Measurements from ENCODE around the gene SOHLH1. TPM values are rescaled to one million over a fixed set of nuclear protein-coding genes. Genes with fewer than 3 reads are reported as not detected.

The SOHLH1 gene
- total and polyA plus RNA-seq, 2 of the 4 experiments (the other 2 are of a cell fraction), result not detected

DNA sequence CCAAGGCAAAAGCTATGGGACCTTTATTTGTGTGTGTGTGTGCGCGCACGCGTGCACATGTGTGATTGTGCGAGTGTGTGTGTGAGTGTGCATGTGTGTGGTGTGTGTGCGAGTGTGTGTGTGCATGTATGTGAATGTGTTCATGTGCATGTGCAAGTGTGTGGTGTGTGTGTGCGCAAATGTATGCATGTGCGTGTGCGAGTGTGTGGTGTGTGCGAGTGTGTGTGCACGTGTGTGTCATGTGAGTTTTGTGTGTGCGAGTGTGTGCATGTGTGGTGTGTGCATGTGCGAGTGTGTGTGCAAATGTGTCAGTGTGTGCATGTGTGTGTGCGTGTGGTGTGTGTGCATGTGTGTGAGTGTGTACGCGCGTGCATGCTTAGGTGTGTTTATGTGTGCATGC lies 48.9 kb downstream of the SOHLH1 start:
- no peak overlapping the region for H3K18ac ChIP-seq (ENCODE audit: low read depth, low read length)
- ATAC-seq (ENCODE audit: low read depth), result no peak
- no peak overlapping the region for H3K27ac ChIP-seq (ENCODE audit: insufficient read depth, low read length)
- no peaks in the 10 kb centered on the region for H3K36me3 ChIP-seq (ENCODE audit: control insufficient read depth, insufficient read depth, low read length)
- no peak overlapping the region for H3K56ac ChIP-seq (ENCODE audit: extremely low read depth, insufficient read depth, low read length)
- H3K9me1 ChIP-seq (ENCODE audit: insufficient read depth, low read length), result no peaks in the 10 kb centered on the region
- intact Hi-C loops (cut with micrococcal nuclease) (no loop called here), dilution Hi-C loops (cut with HindIII; ENCODE audit: low sequenced_read_pairs, unreplicated experiment) (no loop called here), in situ Hi-C loops (cut with MboI; ENCODE audit: low sequenced_read_pairs) (no loop called here)
- POLR2A ChIA-PET (ENCODE audit: unreplicated experiment), result no interaction called here
- TF ChIP-seq, protein P1, sequence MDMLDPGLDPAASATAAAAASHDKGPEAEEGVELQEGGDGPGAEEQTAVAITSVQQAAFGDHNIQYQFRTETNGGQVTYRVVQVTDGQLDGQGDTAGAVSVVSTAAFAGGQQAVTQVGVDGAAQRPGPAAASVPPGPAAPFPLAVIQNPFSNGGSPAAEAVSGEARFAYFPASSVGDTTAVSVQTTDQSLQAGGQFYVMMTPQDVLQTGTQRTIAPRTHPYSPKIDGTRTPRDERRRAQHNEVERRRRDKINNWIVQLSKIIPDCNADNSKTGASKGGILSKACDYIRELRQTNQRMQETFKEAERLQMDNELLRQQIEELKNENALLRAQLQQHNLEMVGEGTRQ (IDR thresholded peaks at IDR 0.05; ENCODE audit: low read depth, low read length), result no peak
- no peak for TF ChIP-seq MAZ (IDR thresholded peaks at IDR 0.05; ENCODE audit: borderline replicate concordance, low read depth, low read length)
- TF ChIP-seq, protein P2, sequence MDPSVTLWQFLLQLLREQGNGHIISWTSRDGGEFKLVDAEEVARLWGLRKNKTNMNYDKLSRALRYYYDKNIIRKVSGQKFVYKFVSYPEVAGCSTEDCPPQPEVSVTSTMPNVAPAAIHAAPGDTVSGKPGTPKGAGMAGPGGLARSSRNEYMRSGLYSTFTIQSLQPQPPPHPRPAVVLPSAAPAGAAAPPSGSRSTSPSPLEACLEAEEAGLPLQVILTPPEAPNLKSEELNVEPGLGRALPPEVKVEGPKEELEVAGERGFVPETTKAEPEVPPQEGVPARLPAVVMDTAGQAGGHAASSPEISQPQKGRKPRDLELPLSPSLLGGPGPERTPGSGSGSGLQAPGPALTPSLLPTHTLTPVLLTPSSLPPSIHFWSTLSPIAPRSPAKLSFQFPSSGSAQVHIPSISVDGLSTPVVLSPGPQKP (IDR thresholded peaks at IDR 0.05; ENCODE audit: borderline replicate concordance, low read depth, low read length), result no peak
- TF ChIP-seq BHLHE40 (IDR thresholded peaks at IDR 0.05; ENCODE audit: low read depth, low read length), result no peak
- no peak for TF ChIP-seq CHD1 (IDR thresholded peaks at IDR 0.05; ENCODE audit: low read depth, low read length)
- no peak for TF ChIP-seq MXI1 (IDR thresholded peaks at IDR 0.05; ENCODE audit: borderline replicate concordance, low read depth, low read length)
- no peak for DNase-seq
- no peak overlapping the region for H2BK20ac ChIP-seq (ENCODE audit: low read depth, low read length)
- H3K4ac ChIP-seq (ENCODE audit: low read depth, low read length), result no peak overlapping the region
- H3K9me3 ChIP-seq (ENCODE audit: control insufficient read depth, insufficient read depth, low read length), result peaks cover 19% of the 10 kb centered on the region
- no peaks in the 10 kb centered on the region for H3K79me1 ChIP-seq (ENCODE audit: low read depth in 1 of 2, low read length in 2 of 2)
- H2BK5ac ChIP-seq (ENCODE audit: low read depth, low read length, poor library complexity, severe bottlenecking), result no peak overlapping the region
- H3K27me3 ChIP-seq (ENCODE audit: control insufficient read depth, insufficient read depth, low read length), result no peaks in the 10 kb centered on the region
- CTCF ChIA-PET, result no interaction called here
- H3K4me1 ChIP-seq (ENCODE audit: control insufficient read depth, insufficient read depth, low read length), result no peaks in the 10 kb centered on the region
- H2BK15ac ChIP-seq (ENCODE audit: low read depth, low read length), result no peak overlapping the region
- no peak overlapping the region for H2AK9ac ChIP-seq (replicated peaks; ENCODE audit: low read depth, low read length, poor library complexity)
- WGBS, 2 experiments (ENCODE audit: extremely low coverage in 2 of 2, insufficient read length in 1 of 2), result 84% methylated on average over 13 of the region's 17 CpGs; no CpG with 5 or more reads in 1 of the 2 experiments
- H2BK120ac ChIP-seq (ENCODE audit: low read depth, low read length), result no peak overlapping the region
- H3K23ac ChIP-seq (ENCODE audit: low read depth, low read length), result no peak overlapping the region
- H3K4me2 ChIP-seq (ENCODE audit: low read depth, low read length), result no peak overlapping the region
- no TSS peak for BruUV-seq (replicated peaks)
- no peak overlapping the region for H3K9ac ChIP-seq (ENCODE audit: low read depth, low read length)
- H3K4me3 ChIP-seq (ENCODE audit: insufficient read depth, low read depth, low read length), result no peak overlapping the region
- H4K8ac ChIP-seq (ENCODE audit: low read depth in 2 of 2, low read length in 2 of 2), result no peak overlapping the region
- no peak overlapping the region for H3K14ac ChIP-seq (replicated peaks; ENCODE audit: low read depth, low read length)
- H4K5ac ChIP-seq (ENCODE audit: low read depth, low read length), result no peak overlapping the region
- peak overlapping the region; percentile 23 for H2AFZ ChIP-seq (replicated peaks; ENCODE audit: low read length, poor library complexity)
- no peak overlapping the region for H2AK5ac ChIP-seq (ENCODE audit: low read depth, low read length)
- H4K20me1 ChIP-seq (ENCODE audit: insufficient read depth, low read length), result no peaks in the 10 kb centered on the region
- H4K91ac ChIP-seq (ENCODE audit: insufficient read depth, low read depth, low read length), result no peak overlapping the region
